A549 (cell line): ENCODE measurements around the gene HDGF. TPM values are rescaled to one million over a fixed set of nuclear protein-coding genes. Genes with fewer than 3 reads are reported as not detected.

ENCODE experiments used
- ATAC-seq, 2 experiments: fragments of 200-7000 bp in 1 of 2; fragments of >200 bp in 1 of 2; cut with Nextera tagmentation in 1 of 2; cut with Tn5 transposase in 1 of 2; 3 replicates each; pipeline versions ENCODE4 v1.8.0 to v1.9.1; 2018 to 2020; ENCODE audit warnings: mild to moderate bottlenecking in 1 of 2, moderate library complexity in 1 of 2
- CTCF ChIA-PET: fragments of 300-600 bp; sonication (Branson Sonifier 250); formaldehyde crosslinking; extraction: SDS; loops from one replicate; lab custom pipeline; 2021; ENCODE audit warnings: antibody characterized with exemption, inconsistent platforms; lab: Yijun Ruan, JAX
- POLR2A ChIA-PET: fragments of 350-600 bp; formaldehyde crosslinking; extraction: SDS; loops from one replicate; lab custom pipeline; 2021; ENCODE audit warnings: antibody characterized with exemption, inconsistent platforms; lab: Yijun Ruan, JAX
- DNase-seq, 2 experiments: peaks; one replicate each; pipeline versions ENCODE4 v3.0.0 to v3.0.0-alpha.2; 2011 to 2016; ENCODE audit warnings: low read depth in 1 of 2, low spot score in 1 of 2
- FAIRE-seq: peaks from 2 replicates; lab custom pipeline; 2011; peaks lifted over from hg19 to GRCh38; lab: Jason Lieb, UNC
- H3K27ac ChIP-seq, 2 experiments: fragments of >200 bp; sonication (Bioruptor Twin); formaldehyde crosslinking; 3 replicates each; pipeline ENCODE4 v1.5.1; 2016 to 2017
- H3K4me1 ChIP-seq: fragments of >200 bp; sonication (Bioruptor Twin); formaldehyde crosslinking; 3 replicates; pipeline ENCODE4 v1.6.1; 2016
- H3K4me2 ChIP-seq: fragments of >200 bp; sonication (Bioruptor Twin); formaldehyde crosslinking; 3 replicates; pipeline ENCODE4 v1.6.1; 2016
- H3K4me3 ChIP-seq: fragments of >200 bp; sonication (Bioruptor Twin); formaldehyde crosslinking; 3 replicates; pipeline ENCODE4 v1.5.1; 2016
- H3K9me3 ChIP-seq: fragments of >200 bp; sonication (Bioruptor Twin); formaldehyde crosslinking; 3 replicates; pipeline ENCODE4 v1.6.1; 2016
- BCL3 ChIP-seq: fragments of >200 bp; sonication (Bioruptor Twin); formaldehyde crosslinking; IDR thresholded peaks from 3 replicates; pipeline ENCODE4 v1.6.1; 2016
- BHLHE40 ChIP-seq: IDR thresholded peaks from 2 replicates; pipeline ENCODE4 v1.6.1; 2012; ENCODE audit warnings: low read depth, low read length, inconsistent platforms
- CBX2 ChIP-seq: fragments of 200-600 bp; sonication (generic); IDR thresholded peaks from 2 replicates; pipeline ENCODE4 v1.6.1; 2016; ENCODE audit warnings: low read depth, mild to moderate bottlenecking, borderline replicate concordance
- CBX8 ChIP-seq: fragments of 200-600 bp; sonication (generic); IDR thresholded peaks from 2 replicates; pipeline ENCODE4 v1.6.1; 2016
- CHD2 ChIP-seq: fragments of 150-350 bp; IDR thresholded peaks from 2 replicates; pipeline ENCODE4 v1.6.1; 2014; ENCODE audit warnings: low read length; ENCODE audit not compliant: partially characterized antibody
- CHD4 ChIP-seq: fragments of 200-600 bp; sonication (generic); IDR thresholded peaks from 2 replicates; pipeline ENCODE4 v1.6.1; 2016; ENCODE audit warnings: antibody characterized with exemption, mild to moderate bottlenecking, borderline replicate concordance
- CTCF ChIP-seq: fragments of >200 bp; sonication (Bioruptor Twin); formaldehyde crosslinking; IDR thresholded peaks from 3 replicates; pipeline ENCODE4 v1.5.1; 2016
- E2F6 ChIP-seq: IDR thresholded peaks from 2 replicates; pipeline ENCODE4 v1.6.1; 2012; ENCODE audit warnings: low read depth, borderline replicate concordance
- EHF ChIP-seq: fragments of 250-450 bp; sonication (Bioruptor Pico); IDR thresholded peaks from 2 replicates; pipeline ENCODE4 v1.5.0; 2020; ENCODE audit warnings: mild to moderate bottlenecking
- ELK1 ChIP-seq: fragments of 150-350 bp; IDR thresholded peaks from 2 replicates; pipeline ENCODE4 v1.6.1; 2014; ENCODE audit warnings: low read depth, mild to moderate bottlenecking, low read length
- EP300 ChIP-seq, 2 experiments: fragments of >200 bp; sonication (Bioruptor Twin); formaldehyde crosslinking; IDR thresholded peaks; 2 replicates in 1 of 2; 3 replicates in 1 of 2; pipeline ENCODE4 v1.6.1; 2016 to 2017
- ESRRA ChIP-seq: fragments of 150-350 bp; IDR thresholded peaks from 2 replicates; pipeline ENCODE4 v1.6.1; 2014; ENCODE audit warnings: mild to moderate bottlenecking, low read length, borderline replicate concordance
- FOSB ChIP-seq: fragments of 250-450 bp; sonication (Bioruptor Pico); IDR thresholded peaks from 2 replicates; pipeline ENCODE4 v1.5.0; 2020; ENCODE audit warnings: mild to moderate bottlenecking, moderate library complexity
- HDAC2 ChIP-seq: fragments of 200-600 bp; sonication (generic); IDR thresholded peaks from 2 replicates; pipeline ENCODE4 v1.6.1; 2016
- HOXB13 ChIP-seq: fragments of 250-450 bp; sonication (Bioruptor Pico); IDR thresholded peaks from 2 replicates; pipeline ENCODE4 v1.5.0; 2020; ENCODE audit warnings: low read depth, mild to moderate bottlenecking, moderate library complexity
- JUN ChIP-seq, 2 experiments: fragments of >200 bp; sonication (Bioruptor Twin); formaldehyde crosslinking; IDR thresholded peaks; 2 replicates in 1 of 2; 3 replicates in 1 of 2; pipeline ENCODE4 v1.6.1; 2016 to 2017
- KDM1A ChIP-seq: fragments of 200-600 bp; sonication (generic); IDR thresholded peaks from 2 replicates; pipeline ENCODE4 v1.6.1; 2016; ENCODE audit warnings: low read depth, mild to moderate bottlenecking
- KDM5A ChIP-seq: fragments of 200-600 bp; sonication (generic); IDR thresholded peaks from 2 replicates; pipeline ENCODE4 v1.6.1; 2016; ENCODE audit warnings: antibody characterized with exemption, mild to moderate bottlenecking
- MAFK ChIP-seq: fragments of 450-650 bp; IDR thresholded peaks from 2 replicates; pipeline ENCODE4 v1.6.1; 2014; ENCODE audit not compliant: partially characterized antibody
- MAX ChIP-seq: IDR thresholded peaks from 2 replicates; pipeline ENCODE4 v1.6.1; 2012
- NFE2L2 ChIP-seq: fragments of 150-350 bp; conservative IDR thresholded peaks from 2 replicates; pipeline ENCODE4 v1.6.1; 2014; ENCODE audit warnings: low read length
- PHF8 ChIP-seq: fragments of 200-600 bp; sonication (generic); IDR thresholded peaks from 2 replicates; pipeline ENCODE4 v1.6.1; 2016; ENCODE audit warnings: low read depth, mild to moderate bottlenecking, antibody characterized with exemption, moderate library complexity, borderline replicate concordance
- POLR2A ChIP-seq: IDR thresholded peaks from 2 replicates; pipeline ENCODE4 v1.6.1; 2012; ENCODE audit warnings: mild to moderate bottlenecking, low read length
- RNF2 ChIP-seq: fragments of 200-600 bp; sonication (generic); IDR thresholded peaks from 2 replicates; pipeline ENCODE4 v1.6.1; 2016; ENCODE audit warnings: low read depth, mild to moderate bottlenecking, antibody characterized with exemption, moderate library complexity, borderline replicate concordance
- TP53 ChIP-seq: fragments of 250-450 bp; sonication (Bioruptor Pico); IDR thresholded peaks from 2 replicates; pipeline ENCODE4 v1.5.0; 2021; ENCODE audit warnings: mild to moderate bottlenecking, moderate library complexity
- WGBS: methylation state at CpG from one replicate; pipeline ENCODE4 v1.1.6; 2017; ENCODE audit errors: missing lambda C conversion rate; 5-methylcytosine and 5-hydroxymethylcytosine counted together
- polyA plus RNA-seq, 4 experiments: library from polyadenylated mRNA; depleted of rRNA in 3 of 4; stranded (reverse); fragments of >200 nt; fragmentation: RNase III in 1 of 4; extraction: RNeasy Plus Mini Kit Qiagen cat#74134 plus additional on column Dnase treatment in 1 of 4; gene quantifications; 2 replicates in 3 of 4; 3 replicates in 1 of 4; pipeline ENCODE4 v1.2.3, GENCODE V29; 2011 to 2017

Gene HDGF
- polyA plus RNA-seq, 2 of the 4 experiments (the other 2 are of a cell fraction), result 299 to 428 TPM

GRCh38 chr1:156727926-156728598 lies 23.4 kb downstream of the HDGF start, which contains the start of gene METTL25B:
METTL25B (plus strand) TSS chr1:156728469; CDS start chr1:156729105, 636 bp downstream.
- Histone ChIP-seq H3K4me1 (peaks cover 35% of the 10 kb centered on the region), H3K27ac (peak within 1 kb of the TSS; percentile 93), H3K4me2 (peak within 1 kb of the TSS; percentile 95), H3K4me3 (peak within 1 kb of the TSS; percentile 89), H3K9me3 (no peaks in the 10 kb centered on the region)
- ATAC-seq (peak; percentile 80 to 84), FAIRE-seq (no peak), DNase-seq (peak; percentile 87 to 90)
- CTCF ChIA-PET, result interaction anchor here (1.1 to 42.3 kb wide), 18 partner anchors 8 to 199 kb away, joined by 3 to 2258 read pairs (median 26); partner anchors contain the start of genes CRABP2, INSRR, MRPL24 and NES
- WGBS, result under 1% methylated on average over 28 of the region's 46 CpGs
- TF ChIP-seq BHLHE40, result no peak
- peak; percentile 33; the same call in 1 of the 2 replicates for TF ChIP-seq PHF8
- TF ChIP-seq HOXB13 (CRISPR knock-in tag), result no peak
- no peak for TF ChIP-seq EHF (CRISPR knock-in tag)
- no peak for TF ChIP-seq KDM1A
- no peak for TF ChIP-seq CTCF
- TF ChIP-seq ELK1, result no peak
- TF ChIP-seq FOSB, result no peak
- peak; percentile 92; the same call in 1 of the 3 replicates for TF ChIP-seq BCL3
- TF ChIP-seq CBX2, result no peak
- peak; percentile 14; the same call in 1 of the 2 replicates for TF ChIP-seq MAX
- peak; percentile 66 for TF ChIP-seq POLR2A
- TF ChIP-seq JUN (IDR thresholded peaks at IDR 0.05), result no peak; a peak in 1 of 5 replicates
- no peak for TF ChIP-seq EP300 (IDR thresholded peaks at IDR 0.05)
- no peak for TF ChIP-seq ESRRA
- no peak for TF ChIP-seq NFE2L2
- peak; percentile 81 for TF ChIP-seq KDM5A
- TF ChIP-seq MAFK, result no peak
- no peak for TF ChIP-seq RNF2
- TF ChIP-seq CBX8, result no peak
- TF ChIP-seq CHD2, result no peak
- no peak for TF ChIP-seq HDAC2
- no peak for TF ChIP-seq CHD4
- 0 out of 2 replicates have a peak, but pooled peaks have one; percentile 43 for TF ChIP-seq E2F6
- no peak; the same call in 1 of the 2 replicates for TF ChIP-seq TP53
- TF ChIP-seq, all 56 proteins: peak for 6
- POLR2A ChIA-PET, result interaction anchor here (0.6 to 4.4 kb wide), 35 partner anchors 8 to 228 kb away, joined by 3 to 90 read pairs (median 6); partner anchors contain the start of genes HDGF, MEF2D, MRPL24 and PRCC
